Neutrophil (primary cell): ENCODE measurements around the gene CREB3L1.

ENCODE experiments used
- H3K27ac ChIP-seq: fragments of 200-600 bp; sonication (generic); 2 replicates; pipeline ENCODE4 v1.5.1; 2016; ENCODE audit warnings: mild to moderate bottlenecking, moderate library complexity
- H3K27me3 ChIP-seq: fragments of 200-600 bp; sonication (generic); 2 replicates; pipeline ENCODE4 v1.6.0; 2016; ENCODE audit warnings: mild to moderate bottlenecking
- H3K36me3 ChIP-seq: fragments of 200-600 bp; sonication (generic); 2 replicates; pipeline ENCODE4 v1.5.1; 2017
- H3K4me1 ChIP-seq, 2 experiments: fragments of 200-600 bp in 1 of 2; sonication (generic) in 1 of 2; 1 replicate in 1 of 2; 2 replicates in 1 of 2; pipeline versions ENCODE4 v1.5.1 to v1.6.1; 2013 to 2016; ENCODE audit warnings: low read depth in 1 of 2, low read length in 1 of 2, mild to moderate bottlenecking in 1 of 2, moderate library complexity in 1 of 2; ENCODE audit not compliant: control insufficient read depth in 1 of 2, insufficient read depth in 1 of 2
- H3K4me3 ChIP-seq, 2 experiments: fragments of 200-600 bp in 1 of 2; sonication (generic) in 1 of 2; 1 replicate in 1 of 2; 2 replicates in 1 of 2; pipeline ENCODE4 v1.5.1; 2013 to 2016; ENCODE audit warnings: low read depth in 1 of 2, low read length in 1 of 2, mild to moderate bottlenecking in 1 of 2, moderate library complexity in 1 of 2
- H3K9me3 ChIP-seq: fragments of 200-600 bp; sonication (generic); 2 replicates; pipeline ENCODE4 v1.5.1; 2016
- TF ChIP-seq, protein P1 (sequence below): fragments of 200-600 bp; sonication (generic); IDR thresholded peaks from 2 replicates; pipeline ENCODE4 v1.5.1; 2016; ENCODE audit warnings: antibody characterized with exemption

Gene CREB3L1

GRCh38 chr11:46272816-46273427 is 4.5 kb upstream of the CREB3L1 start:
- no peaks in the 10 kb centered on the region for H3K36me3 ChIP-seq
- no peaks in the 10 kb centered on the region for H3K9me3 ChIP-seq
- TF ChIP-seq, protein P1, sequence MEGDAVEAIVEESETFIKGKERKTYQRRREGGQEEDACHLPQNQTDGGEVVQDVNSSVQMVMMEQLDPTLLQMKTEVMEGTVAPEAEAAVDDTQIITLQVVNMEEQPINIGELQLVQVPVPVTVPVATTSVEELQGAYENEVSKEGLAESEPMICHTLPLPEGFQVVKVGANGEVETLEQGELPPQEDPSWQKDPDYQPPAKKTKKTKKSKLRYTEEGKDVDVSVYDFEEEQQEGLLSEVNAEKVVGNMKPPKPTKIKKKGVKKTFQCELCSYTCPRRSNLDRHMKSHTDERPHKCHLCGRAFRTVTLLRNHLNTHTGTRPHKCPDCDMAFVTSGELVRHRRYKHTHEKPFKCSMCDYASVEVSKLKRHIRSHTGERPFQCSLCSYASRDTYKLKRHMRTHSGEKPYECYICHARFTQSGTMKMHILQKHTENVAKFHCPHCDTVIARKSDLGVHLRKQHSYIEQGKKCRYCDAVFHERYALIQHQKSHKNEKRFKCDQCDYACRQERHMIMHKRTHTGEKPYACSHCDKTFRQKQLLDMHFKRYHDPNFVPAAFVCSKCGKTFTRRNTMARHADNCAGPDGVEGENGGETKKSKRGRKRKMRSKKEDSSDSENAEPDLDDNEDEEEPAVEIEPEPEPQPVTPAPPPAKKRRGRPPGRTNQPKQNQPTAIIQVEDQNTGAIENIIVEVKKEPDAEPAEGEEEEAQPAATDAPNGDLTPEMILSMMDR: no peak
- H3K27ac ChIP-seq: no peak overlapping the region
- peaks cover 0 to 6% of the 10 kb centered on the region in 2 experiments for H3K4me1 ChIP-seq
- peaks cover 29% of the 10 kb centered on the region for H3K27me3 ChIP-seq
- H3K4me3 ChIP-seq: no peak overlapping the region

DNA sequence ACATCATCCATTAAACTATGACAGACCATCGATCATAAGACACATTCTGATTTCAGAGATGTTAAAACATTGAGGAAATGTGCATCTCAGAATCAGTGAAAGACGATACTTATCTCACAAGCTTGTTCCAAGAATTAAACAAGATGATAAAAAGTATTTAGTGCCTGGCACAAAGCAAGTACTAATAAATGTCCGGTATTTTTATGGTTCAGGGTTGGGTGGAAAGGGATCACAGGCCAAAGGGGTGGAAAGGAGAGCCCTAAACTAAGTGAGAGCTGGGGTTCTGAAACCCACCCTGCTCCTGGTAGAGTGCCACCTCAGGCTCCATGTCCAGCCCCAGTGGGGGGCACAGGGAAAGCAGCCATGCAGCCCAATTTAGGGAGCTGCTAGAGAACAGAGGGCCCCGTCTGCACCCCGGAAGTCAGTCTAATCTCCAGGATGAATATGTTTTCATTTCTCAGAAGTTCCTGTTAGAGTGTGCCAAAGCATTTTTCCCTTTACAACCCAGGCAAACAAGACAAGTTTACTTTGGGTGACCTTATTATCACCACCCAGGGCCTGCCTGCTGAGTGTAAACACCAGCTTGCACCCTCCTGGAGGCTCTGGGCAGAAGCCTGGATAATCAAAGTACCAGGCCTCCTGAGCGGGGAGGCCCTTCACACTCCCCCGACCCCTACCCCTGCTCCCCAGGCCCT is 3.8 kb upstream of the CREB3L1 start:
- Histone ChIP-seq H3K4me3 (no peak overlapping the region), H3K27ac (no peak overlapping the region), H3K36me3 (no peaks in the 10 kb centered on the region), H3K4me1 (peaks cover 0 to 8% of the 10 kb centered on the region in 2 experiments), H3K27me3 (peaks cover 36% of the 10 kb centered on the region), H3K9me3 (no peaks in the 10 kb centered on the region)
- TF ChIP-seq, protein P1: no peak

DNA sequence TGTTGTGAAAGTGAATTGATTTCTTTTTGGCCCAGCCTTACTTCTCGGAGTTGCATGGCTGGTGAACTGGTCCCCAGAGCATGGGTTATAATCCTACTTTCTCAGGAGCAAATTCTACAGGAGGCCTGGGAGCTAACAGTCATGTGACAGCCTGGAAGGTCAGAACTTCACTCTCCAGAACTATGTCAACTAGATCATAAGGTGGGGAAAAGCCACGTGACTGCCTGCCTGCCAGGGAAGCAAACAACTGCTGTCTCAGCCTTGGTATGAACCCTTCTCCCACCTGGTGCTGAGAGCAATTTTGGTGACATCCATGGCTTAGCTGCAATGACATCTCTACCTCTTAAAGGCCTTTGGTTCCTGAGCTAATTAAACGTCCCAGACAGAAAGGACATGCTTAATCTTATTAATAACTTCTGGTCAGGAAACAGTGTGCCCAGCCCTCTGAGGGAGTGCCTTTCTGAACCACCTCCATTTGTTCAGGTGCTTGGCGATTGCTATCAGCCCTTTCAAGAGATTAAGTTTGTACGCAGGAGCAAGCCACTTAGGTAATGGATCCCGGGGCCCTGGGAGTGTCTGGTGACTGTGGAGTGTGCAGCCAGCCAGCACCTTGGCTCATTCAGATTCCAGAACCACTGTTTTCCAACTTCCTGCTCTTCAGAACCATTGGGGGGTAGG is 1.4 kb upstream of the CREB3L1 start:
- Histone ChIP-seq H3K9me3 (no peaks in the 10 kb centered on the region), H3K4me3 (no peak overlapping the region), H3K36me3 (no peaks in the 10 kb centered on the region), H3K27ac (no peak overlapping the region), H3K27me3 (peaks cover 61% of the 10 kb centered on the region), H3K4me1 (peaks cover 0 to 8% of the 10 kb centered on the region in 2 experiments)
- TF ChIP-seq, protein P1: no peak

DNA sequence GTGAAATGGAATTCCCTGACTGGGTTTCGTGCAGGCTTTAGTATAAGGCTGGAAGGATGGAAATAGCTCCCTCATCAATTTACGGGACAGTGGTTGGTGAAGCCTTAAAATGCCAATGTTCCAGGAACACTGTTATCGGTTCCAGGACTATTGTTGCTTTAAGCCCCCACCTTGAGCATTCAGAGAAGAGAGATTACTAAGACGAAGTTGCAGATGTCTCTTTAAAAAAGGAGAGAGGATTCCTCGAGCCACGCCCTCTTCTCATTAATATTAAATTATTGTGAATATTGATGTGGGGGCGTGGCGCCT is 195 bp upstream of the CREB3L1 start:
- Histone ChIP-seq H3K4me3 (no peak overlapping the region), H3K4me1 (peaks cover 0 to 8% of the 10 kb centered on the region in 2 experiments), H3K9me3 (no peaks in the 10 kb centered on the region), H3K27ac (no peak overlapping the region), H3K36me3 (no peaks in the 10 kb centered on the region), H3K27me3 (peaks cover 72% of the 10 kb centered on the region)
- TF ChIP-seq, protein P1: no peak

DNA sequence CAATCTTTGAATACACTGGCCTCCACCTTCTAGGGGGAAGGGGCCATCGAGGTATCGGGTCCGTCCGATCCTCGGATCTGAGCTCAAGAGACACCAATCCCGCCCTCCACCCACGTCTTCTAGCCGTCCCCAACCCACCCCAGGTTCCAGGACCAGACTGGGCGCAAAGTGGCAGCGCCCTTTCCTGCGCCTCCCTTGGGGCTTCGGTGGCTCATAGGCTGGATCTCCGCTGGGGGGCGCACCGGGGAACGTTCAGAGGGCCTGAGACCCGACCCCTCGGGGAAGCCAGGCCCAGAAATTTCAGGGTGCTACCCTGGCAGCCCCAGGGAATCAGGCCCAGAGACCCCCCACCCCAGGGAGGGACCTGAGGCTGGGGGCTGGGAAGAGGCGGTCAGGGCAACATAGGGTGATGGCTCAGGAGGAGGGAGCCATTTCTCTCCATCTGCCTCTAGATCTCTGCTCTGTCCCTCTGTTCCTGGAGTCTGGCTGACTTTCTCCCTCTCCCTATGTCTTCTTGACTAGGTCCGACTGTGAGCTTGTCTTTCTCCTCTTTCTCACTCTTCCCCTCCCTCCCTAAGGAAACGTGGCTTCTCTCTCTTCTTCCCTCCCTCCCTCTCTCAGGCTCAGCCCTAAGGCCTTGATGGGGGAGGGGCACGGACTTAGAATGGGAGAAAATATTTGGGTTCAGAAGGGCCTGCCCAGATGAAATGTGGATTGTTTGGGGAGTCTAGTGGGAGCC is 1.1 kb downstream of the CREB3L1 start:
- Histone ChIP-seq H3K4me3 (no peak overlapping the region), H3K27ac (no peak overlapping the region)
- TF ChIP-seq, protein P1: no peak

More for the DNA sequence above, 1.1 kb downstream of the CREB3L1 start:
- no peaks in the 10 kb centered on the region for H3K9me3 ChIP-seq
- peaks cover 0 to 8% of the 10 kb centered on the region in 2 experiments for H3K4me1 ChIP-seq
- peaks cover 85% of the 10 kb centered on the region for H3K27me3 ChIP-seq
- no peaks in the 10 kb centered on the region for H3K36me3 ChIP-seq
